K562 (cell line): Measurements from ENCODE around the gene AIFM3. TPM values are rescaled to one million over a fixed set of nuclear protein-coding genes. Genes with fewer than 3 reads are reported as not detected.

ENCODE experiments used
- ATF1 ChIP-seq, 2 experiments: fragments of 450-650 bp in 1 of 2; IDR thresholded peaks; 2 replicates each; pipeline ENCODE4 v1.6.1; 2016; ENCODE audit warnings: missing compliant biosample characterization in 1 of 2, missing genetic modification characterization in 1 of 2
- CHD7 ChIP-seq: fragments of 200-600 bp; sonication (generic); IDR thresholded peaks from one replicate; pipeline ENCODE4 v1.6.1; 2012; ENCODE audit warnings: mild to moderate bottlenecking, low read depth, low read length, inconsistent platforms
- CREB5 ChIP-seq: fragments of 250-450 bp; sonication (Bioruptor Pico); IDR thresholded peaks from 2 replicates; pipeline ENCODE4 v1.5.0; 2020; ENCODE audit warnings: mild to moderate bottlenecking
- ETS2 ChIP-seq: IDR thresholded peaks from 2 replicates; pipeline ENCODE4 v1.6.1; 2016; ENCODE audit warnings: borderline replicate concordance, missing genetic modification characterization, mild to moderate bottlenecking, moderate library complexity, missing compliant biosample characterization; ENCODE audit not compliant: poor library complexity, severe bottlenecking
- ETV5 ChIP-seq: sonication (generic); formaldehyde crosslinking; IDR thresholded peaks from 2 replicates; pipeline ENCODE4 v1.4.0; 2020; ENCODE audit warnings: low read depth, mild to moderate bottlenecking, missing genetic modification reagents
- MITF ChIP-seq: IDR thresholded peaks from 2 replicates; pipeline ENCODE4 v1.6.1; 2014; ENCODE audit warnings: antibody characterized with exemption
- RCOR1 ChIP-seq, 2 experiments: IDR thresholded peaks; 2 replicates each; pipeline ENCODE4 v1.6.1; 2012; ENCODE audit warnings: low read depth in 2 of 2, low read length in 2 of 2, borderline replicate concordance in 1 of 2, improper control_type of control experiment in 1 of 2
- XRCC5 ChIP-seq: fragments of 200-400 bp; formaldehyde crosslinking; IDR thresholded peaks from 2 replicates; pipeline ENCODE4 v1.6.1; 2017; ENCODE audit warnings: low read depth, mild to moderate bottlenecking, low read length
- ZBTB12 ChIP-seq: fragments of 250-450 bp; sonication (Bioruptor Pico); IDR thresholded peaks from 2 replicates; pipeline ENCODE4 v1.4.0; 2020
- ZNF589 ChIP-seq: fragments of 200-800 bp; sonication (Bioruptor generic); IDR thresholded peaks from 2 replicates; pipeline ENCODE4 v1.6.1; 2016; ENCODE audit warnings: low read depth, missing genetic modification characterization, missing compliant biosample characterization
- ZNF766 ChIP-seq: fragments of 200-800 bp; sonication (Bioruptor generic); conservative IDR thresholded peaks from 2 replicates; pipeline ENCODE4 v1.6.1; 2016; ENCODE audit warnings: missing genetic modification characterization, missing compliant biosample characterization
- polyA plus RNA-seq, 8 experiments: library from polyadenylated mRNA; depleted of rRNA in 4 of 8; stranded (reverse) in 5 of 8; unstranded in 3 of 8; fragments of >200 nt; fragmentation: Nextera tagmentation in 2 of 8; fragmentation: Illumina TruSeq in 1 of 8; extraction: Ambion mirVana in 2 of 8; extraction: Trizol in 1 of 8; gene quantifications; 2 replicates each; pipeline versions ENCODE4 v1.2.1 to v1.2.3, GENCODE V29; 2011 to 2014; ENCODE audit warnings: inconsistent platforms in 1 of 8, missing spikeins in 1 of 8
- total RNA-seq, 7 experiments: library from RNA; depleted of rRNA in 6 of 7; stranded (reverse); fragments of >200 nt in 6 of 7; fragmentation: Illumina TruSeq in 2 of 7; extraction: Trizol in 2 of 7; gene quantifications; 2 replicates each; pipeline versions ENCODE4 v1.2.1 to v1.2.3, GENCODE V29; 2011 to 2021; ENCODE audit warnings: low replicate concordance in 1 of 7

Gene AIFM3
- total and polyA plus RNA-seq, 9 of the 15 experiments (the other 6 are each of a cell fraction or from before 2014, with no cell fraction given) = 0.03 to 0.20 (median 0.07) TPM; not detected in 1

GRCh38 chr22:20975541-20976290 lies 8.7 kb downstream of the AIFM3 start (continued):
- TF ChIP-seq CHD7 (peak; percentile 38), ZNF766 (no peak), ETV5 (no peak), CREB5 (CRISPR knock-in tag) (no peak), ETS2 (tag) (no peak), MITF (no peak), XRCC5 (no peak), ZNF589 (CRISPR knock-in tag) (no peak), RCOR1 (IDR thresholded peaks at IDR 0.05; ENCODE audit: borderline replicate concordance in 1 of 2, low read depth in 2 of 2, low read length in 2 of 2) (no peak), ATF1 (CRISPR knock-in tag; IDR thresholded peaks at IDR 0.05) (no peak), ATF1 (tag; IDR thresholded peaks at IDR 0.05) (no peak), ZBTB12 (CRISPR knock-in tag) (no peak)
